K562 (cell line): ENCODE data around the gene NRP2. TPM values are rescaled to one million over a fixed set of nuclear protein-coding genes. Genes with fewer than 3 reads are reported as not detected.

Experiments used
- ATAC-seq: fragments of 200-7000 bp; cut with Tn5 transposase; 3 replicates; pipeline ENCODE4 v1.9.1; 2020; ENCODE audit warnings: moderate library complexity
- BruUV-seq: library from RNA; stranded (reverse); fragments of 400-500 nt; replicated peaks from 2 replicates; lab custom pipeline; 2021; lab: Mats Ljungman, UMichigan
- CTCF ChIA-PET: fragments of 300-600 bp; formaldehyde crosslinking; extraction: SDS; loops from one replicate; lab custom pipeline; 2021; ENCODE audit warnings: low intra/inter-chr PET ratio; lab: Yijun Ruan, JAX
- POLR2A ChIA-PET: fragments of 300-600, 350-650 bp; sonication (Branson Sonifier 250); formaldehyde crosslinking; extraction: SDS; loops from one replicate; lab custom pipeline; 2021; ENCODE audit warnings: antibody characterized with exemption, inconsistent platforms; lab: Yijun Ruan, JAX
- DNase-seq, 4 experiments: peaks; one replicate each; pipeline versions ENCODE4 v3.0.0 to v3.0.0-alpha.2; 2011 to 2018; ENCODE audit warnings: low spot score in 3 of 4, mixed read lengths in 3 of 4; ENCODE audit errors: extremely low read depth in 1 of 4
- FAIRE-seq: peaks from 2 replicates; lab custom pipeline; 2011; peaks lifted over from hg19 to GRCh38; lab: Jason Lieb, UNC
- H2AFZ ChIP-seq: 2 replicates; pipeline ENCODE4 v1.6.0; 2011; ENCODE audit warnings: low read depth, low read length, control low read depth, inconsistent platforms
- H3K27ac ChIP-seq: fragments of 200-600 bp; 3 replicates; pipeline ENCODE4 v1.8.0; 2011; ENCODE audit warnings: low read depth, mild to moderate bottlenecking, control low read depth, inconsistent platforms, low read length, moderate library complexity, mixed read lengths; ENCODE audit errors: extremely low read depth
- H3K27me3 ChIP-seq, 2 experiments: fragments of 300-600 bp in 1 of 2; 2 replicates in 1 of 2; 3 replicates in 1 of 2; pipeline versions ENCODE4 v1.6.0 to v1.8.0; 2011; ENCODE audit warnings: inconsistent platforms in 2 of 2, low read length in 2 of 2, mild to moderate bottlenecking in 1 of 2, mixed read lengths in 1 of 2, moderate library complexity in 1 of 2; ENCODE audit not compliant: control insufficient read depth in 2 of 2, insufficient read depth in 2 of 2
- H3K36me3 ChIP-seq: fragments of 300-600 bp; 3 replicates; pipeline ENCODE4 v1.8.0; 2011; ENCODE audit warnings: mild to moderate bottlenecking, low read length, inconsistent platforms; ENCODE audit not compliant: control insufficient read depth, insufficient read depth
- H3K4me1 ChIP-seq, 2 experiments: fragments of 200-600 bp in 1 of 2; replicated peaks in 1 of 2; 2 replicates in 1 of 2; 3 replicates in 1 of 2; pipeline versions ENCODE4 v1.5.1 to v1.8.0; 2011; ENCODE audit warnings: inconsistent platforms in 2 of 2, low read length in 2 of 2, mild to moderate bottlenecking in 1 of 2, mixed read lengths in 1 of 2, moderate library complexity in 1 of 2; ENCODE audit not compliant: control insufficient read depth in 2 of 2, insufficient read depth in 2 of 2
- H3K4me2 ChIP-seq: 2 replicates; pipeline ENCODE4 v1.6.1; 2011; ENCODE audit warnings: low read length, control low read depth, inconsistent platforms, mixed read lengths; ENCODE audit not compliant: insufficient read depth
- H3K4me3 ChIP-seq: fragments of 200-600 bp; sonication (generic), shearing (Covaris generic); 2 replicates; pipeline ENCODE4 v1.5.1; 2016; ENCODE audit warnings: control low read depth, inconsistent platforms
- H3K79me2 ChIP-seq: fragments of 200-600 bp; 3 replicates; pipeline ENCODE4 v1.8.0; 2011; ENCODE audit warnings: low read length, inconsistent platforms; ENCODE audit not compliant: control insufficient read depth, insufficient read depth
- H3K9ac ChIP-seq, 2 experiments: 2 replicates each; pipeline versions ENCODE4 v1.6.0 to v1.6.1; 2011; ENCODE audit warnings: low read depth in 2 of 2, low read length in 2 of 2, control low read depth in 1 of 2, inconsistent platforms in 1 of 2, mild to moderate bottlenecking in 1 of 2, mixed read lengths in 1 of 2; ENCODE audit not compliant: insufficient read depth in 1 of 2
- H3K9me1 ChIP-seq: one replicate; pipeline ENCODE4 v1.6.0; 2011; ENCODE audit warnings: inconsistent platforms, mild to moderate bottlenecking, low read length, moderate library complexity; ENCODE audit not compliant: control insufficient read depth, insufficient read depth
- H3K9me3 ChIP-seq: replicated peaks from 2 replicates; pipeline ENCODE4 v1.5.1; 2011; ENCODE audit warnings: low read depth, low read length, inconsistent platforms; ENCODE audit not compliant: control insufficient read depth, insufficient read depth
- H4K20me1 ChIP-seq: replicated peaks from 2 replicates; pipeline ENCODE4 v1.6.1; 2011; ENCODE audit warnings: low read length, inconsistent platforms, mixed read lengths; ENCODE audit not compliant: control insufficient read depth, insufficient read depth
- BACH1 ChIP-seq: fragments of 200-800 bp; sonication (Bioruptor generic); IDR thresholded peaks from 2 replicates; pipeline ENCODE4 v1.6.1; 2016; ENCODE audit warnings: missing genetic modification characterization, missing compliant biosample characterization
- KAT2B ChIP-seq: IDR thresholded peaks from one replicate; pipeline ENCODE4 v1.6.1; 2012; ENCODE audit warnings: low read depth, mild to moderate bottlenecking, control low read depth, inconsistent platforms, low read length, moderate library complexity
- KDM1A ChIP-seq, 2 experiments: fragments of 450-650 bp; IDR thresholded peaks; 2 replicates each; pipeline ENCODE4 v1.6.1; 2016; ENCODE audit warnings: mild to moderate bottlenecking in 2 of 2
- MCM2 ChIP-seq: fragments of 450-650 bp; IDR thresholded peaks from 2 replicates; pipeline ENCODE4 v1.6.1; 2017; ENCODE audit warnings: low read depth, mild to moderate bottlenecking
- XRCC3 ChIP-seq: fragments of 450-650 bp; IDR thresholded peaks from 2 replicates; pipeline ENCODE4 v1.6.1; 2017; ENCODE audit warnings: mild to moderate bottlenecking, moderate library complexity
- ZNF165 ChIP-seq: fragments of 250-450 bp; sonication (Bioruptor Pico); IDR thresholded peaks from 2 replicates; pipeline ENCODE4 v1.4.0; 2020; ENCODE audit warnings: borderline replicate concordance
- WGBS: fragments of 100-300 bp; shearing (Covaris generic); methylation state at CpG from one replicate; pipeline ENCODE4 v1.1.6; 2016; ENCODE audit warnings: low coverage, mixed read lengths; ENCODE audit not compliant: insufficient coverage; ENCODE audit errors: missing lambda C conversion rate; 5-methylcytosine and 5-hydroxymethylcytosine counted together
- in situ Hi-C: fragments of 300-500 bp; cut with MboI; formaldehyde crosslinking; loops from 4 replicates; pipeline ENCODE4 v1.15.0; 2018; ENCODE audit warnings: inconsistent platforms, mixed read lengths
- intact Hi-C: fragments of 100-400 bp; cut with micrococcal nuclease; formaldehyde crosslinking; loops from 2 replicates; pipeline ENCODE4 v1.14.2; 2022
- polyA plus RNA-seq, 8 experiments: library from polyadenylated mRNA; depleted of rRNA in 4 of 8; stranded (reverse) in 5 of 8; unstranded in 3 of 8; fragments of >200 nt; fragmentation: Nextera tagmentation in 2 of 8; fragmentation: Illumina TruSeq in 1 of 8; extraction: Ambion mirVana in 2 of 8; extraction: Trizol in 1 of 8; gene quantifications; 2 replicates each; pipeline versions ENCODE4 v1.2.1 to v1.2.3, GENCODE V29; 2011 to 2014; ENCODE audit warnings: inconsistent platforms in 1 of 8, missing spikeins in 1 of 8
- total RNA-seq, 7 experiments: library from RNA; depleted of rRNA in 6 of 7; stranded (reverse); fragments of >200 nt in 6 of 7; fragmentation: Illumina TruSeq in 2 of 7; extraction: Trizol in 2 of 7; gene quantifications; 2 replicates each; pipeline versions ENCODE4 v1.2.1 to v1.2.3, GENCODE V29; 2011 to 2021; ENCODE audit warnings: low replicate concordance in 1 of 7
- TF ChIP-seq, protein P1 (sequence below), 2 experiments: fragments of 150-350 bp in 1 of 2; IDR thresholded peaks; 2 replicates each; pipeline ENCODE4 v1.6.1; 2012 to 2016; ENCODE audit warnings: low read depth in 2 of 2, low read length in 2 of 2, mild to moderate bottlenecking in 1 of 2, moderate library complexity in 1 of 2

Gene NRP2
- total and polyA plus RNA-seq, 9 of the 15 experiments (the other 6 are each of a cell fraction or from before 2014, with no cell fraction given), result 0.05 to 0.31 (median 0.15) TPM; not detected in 5

DNA sequence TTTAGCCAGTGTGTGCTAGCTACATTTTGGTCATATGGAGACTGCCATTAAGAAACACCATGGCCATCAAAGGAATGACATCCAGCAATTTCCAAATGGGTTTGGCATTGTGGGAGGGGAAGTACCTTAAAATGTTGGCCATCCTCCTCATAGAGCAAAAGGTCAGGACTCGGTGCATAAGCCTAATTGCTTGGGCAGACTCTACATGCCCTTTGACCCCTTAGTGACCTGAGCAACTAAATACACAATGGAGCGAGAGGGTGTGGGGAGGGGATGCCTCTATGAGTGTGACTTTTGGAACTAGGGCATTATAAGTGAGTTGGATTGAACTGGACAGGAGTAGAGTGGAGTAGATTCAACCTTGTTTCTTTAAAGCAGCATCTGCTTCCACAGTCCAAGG, 44.9 kb downstream of the NRP2 start:
- Histone ChIP-seq H3K9me1 (no peaks in the 10 kb centered on the region), H3K9ac (no peak overlapping the region), H3K4me2 (no peak overlapping the region), H3K27me3 (peaks cover 0 to 13% of the 10 kb centered on the region in 2 experiments; a peak in 1 of 5 replicates), H4K20me1 (no peaks in the 10 kb centered on the region), H3K79me2 (no peaks in the 10 kb centered on the region), H3K4me1 (no peaks in the 10 kb centered on the region), H3K9me3 (no peaks in the 10 kb centered on the region), H2AFZ (no peak overlapping the region), H3K36me3 (no peaks in the 10 kb centered on the region)
- FAIRE-seq, result no peak
- in situ Hi-C loops, result no loop called here
- ChIA-PET CTCF (no interaction called here), POLR2A (interaction anchor here (0.7 kb wide), 1 partner anchor 974 kb away, joined by 3 read pairs; no protein-coding TSS in a partner anchor)
- no TSS peak for BruUV-seq
- intact Hi-C loops, result no loop called here
- no peak for ATAC-seq
- no peak for DNase-seq
- 10% methylated on average over 2 of the region's 2 CpGs for WGBS
- TF ChIP-seq, protein P1, sequence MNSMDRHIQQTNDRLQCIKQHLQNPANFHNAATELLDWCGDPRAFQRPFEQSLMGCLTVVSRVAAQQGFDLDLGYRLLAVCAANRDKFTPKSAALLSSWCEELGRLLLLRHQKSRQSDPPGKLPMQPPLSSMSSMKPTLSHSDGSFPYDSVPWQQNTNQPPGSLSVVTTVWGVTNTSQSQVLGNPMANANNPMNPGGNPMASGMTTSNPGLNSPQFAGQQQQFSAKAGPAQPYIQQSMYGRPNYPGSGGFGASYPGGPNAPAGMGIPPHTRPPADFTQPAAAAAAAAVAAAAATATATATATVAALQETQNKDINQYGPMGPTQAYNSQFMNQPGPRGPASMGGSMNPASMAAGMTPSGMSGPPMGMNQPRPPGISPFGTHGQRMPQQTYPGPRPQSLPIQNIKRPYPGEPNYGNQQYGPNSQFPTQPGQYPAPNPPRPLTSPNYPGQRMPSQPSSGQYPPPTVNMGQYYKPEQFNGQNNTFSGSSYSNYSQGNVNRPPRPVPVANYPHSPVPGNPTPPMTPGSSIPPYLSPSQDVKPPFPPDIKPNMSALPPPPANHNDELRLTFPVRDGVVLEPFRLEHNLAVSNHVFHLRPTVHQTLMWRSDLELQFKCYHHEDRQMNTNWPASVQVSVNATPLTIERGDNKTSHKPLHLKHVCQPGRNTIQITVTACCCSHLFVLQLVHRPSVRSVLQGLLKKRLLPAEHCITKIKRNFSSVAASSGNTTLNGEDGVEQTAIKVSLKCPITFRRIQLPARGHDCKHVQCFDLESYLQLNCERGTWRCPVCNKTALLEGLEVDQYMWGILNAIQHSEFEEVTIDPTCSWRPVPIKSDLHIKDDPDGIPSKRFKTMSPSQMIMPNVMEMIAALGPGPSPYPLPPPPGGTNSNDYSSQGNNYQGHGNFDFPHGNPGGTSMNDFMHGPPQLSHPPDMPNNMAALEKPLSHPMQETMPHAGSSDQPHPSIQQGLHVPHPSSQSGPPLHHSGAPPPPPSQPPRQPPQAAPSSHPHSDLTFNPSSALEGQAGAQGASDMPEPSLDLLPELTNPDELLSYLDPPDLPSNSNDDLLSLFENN (IDR thresholded peaks at IDR 0.05; ENCODE audit: low read depth in 2 of 2, low read length in 2 of 2), result no peak
- TF ChIP-seq KDM1A (IDR thresholded peaks at IDR 0.05), result no peak
- TF ChIP-seq ZNF165 (CRISPR knock-in tag), result no peak
- no peak for TF ChIP-seq MCM2
- TF ChIP-seq XRCC3, result no peak
- TF ChIP-seq BACH1 (tag), result no peak
- no peak for TF ChIP-seq KAT2B
- TF ChIP-seq, all 486 proteins: peak for 0
- Histone ChIP-seq H3K27ac (no peak overlapping the region), H3K4me3 (no peak overlapping the region)
